ENCODE measurements around the gene NRF1.

The NRF1 gene

GRCh38 chr7:129750091-129750490, 138.6 kb downstream of the NRF1 start:
- H3K9ac ChIP-seq (ENCODE audit: low read length) = no peak overlapping the region
- peaks cover 2% of the 10 kb centered on the region for H3K36me3 ChIP-seq (ENCODE audit: control insufficient read depth, low read depth, low read length)

GRCh38 chr7:129750501-129750900, 139.0 kb downstream of the NRF1 start:
- Histone ChIP-seq H3K4me3 (ENCODE audit: low read length) (no peak overlapping the region), H3K9me3 (ENCODE audit: control insufficient read depth, low read depth, low read length) (no peaks in the 10 kb centered on the region), H3K9ac (ENCODE audit: low read length) (no peak overlapping the region), H3K27me3 (ENCODE audit: control insufficient read depth, insufficient read depth, low read length) (no peaks in the 10 kb centered on the region), H3K4me1 (ENCODE audit: control insufficient read depth, low read depth, low read length) (no peaks in the 10 kb centered on the region), H3K36me3 (ENCODE audit: control insufficient read depth, low read depth, low read length) (peaks cover 2% of the 10 kb centered on the region), H3K27ac (ENCODE audit: low read length) (no peak overlapping the region)

More at GRCh38 chr7:129750091-129750490, 138.6 kb downstream of the NRF1 start:
- H3K4me3 ChIP-seq (ENCODE audit: low read length) = no peak overlapping the region
- no peaks in the 10 kb centered on the region for H3K9me3 ChIP-seq (ENCODE audit: control insufficient read depth, low read depth, low read length)
- H3K27ac ChIP-seq (ENCODE audit: low read length) = no peak overlapping the region
- H3K27me3 ChIP-seq (ENCODE audit: control insufficient read depth, insufficient read depth, low read length) = no peaks in the 10 kb centered on the region
- no peaks in the 10 kb centered on the region for H3K4me1 ChIP-seq (ENCODE audit: control insufficient read depth, low read depth, low read length)

- H3K27ac ChIP-seq (ENCODE audit: low read length) = no peak overlapping the region
- peaks cover 6% of the 10 kb centered on the region for H3K36me3 ChIP-seq (ENCODE audit: control insufficient read depth, low read depth, low read length)
- no peak overlapping the region for H3K4me3 ChIP-seq (ENCODE audit: low read length)
- no peak overlapping the region for H3K9ac ChIP-seq (ENCODE audit: low read length)
- no peaks in the 10 kb centered on the region for H3K27me3 ChIP-seq (ENCODE audit: control insufficient read depth, insufficient read depth, low read length)
- no peaks in the 10 kb centered on the region for H3K9me3 ChIP-seq (ENCODE audit: control insufficient read depth, low read depth, low read length)
- no peaks in the 10 kb centered on the region for H3K4me1 ChIP-seq (ENCODE audit: control insufficient read depth, low read depth, low read length)
Observed at GRCh38 chr7:129751916-129752315, 140.4 kb downstream of the NRF1 start.

- H3K36me3 ChIP-seq (ENCODE audit: control insufficient read depth, low read depth, low read length) = peaks cover 4% of the 10 kb centered on the region
Observed at GRCh38 chr7:129752760-129753159, 141.2 kb downstream of the NRF1 start.

GRCh38 chr7:129754406-129754805, 142.9 kb downstream of the NRF1 start:
- no peak overlapping the region for H3K27ac ChIP-seq (ENCODE audit: low read length)
- H3K27me3 ChIP-seq (ENCODE audit: control insufficient read depth, insufficient read depth, low read length) = no peaks in the 10 kb centered on the region
- H3K9me3 ChIP-seq (ENCODE audit: control insufficient read depth, low read depth, low read length) = no peaks in the 10 kb centered on the region
- no peak overlapping the region for H3K9ac ChIP-seq (ENCODE audit: low read length)
- no peak overlapping the region for H3K4me3 ChIP-seq (ENCODE audit: low read length)
- H3K4me1 ChIP-seq (ENCODE audit: control insufficient read depth, low read depth, low read length) = no peaks in the 10 kb centered on the region
- peaks cover 4% of the 10 kb centered on the region for H3K36me3 ChIP-seq (ENCODE audit: control insufficient read depth, low read depth, low read length)

More at GRCh38 chr7:129752760-129753159, 141.2 kb downstream of the NRF1 start:
- Histone ChIP-seq H3K9ac (ENCODE audit: low read length) (no peak overlapping the region), H3K9me3 (ENCODE audit: control insufficient read depth, low read depth, low read length) (no peaks in the 10 kb centered on the region), H3K4me3 (ENCODE audit: low read length) (no peak overlapping the region), H3K27ac (ENCODE audit: low read length) (no peak overlapping the region), H3K4me1 (ENCODE audit: control insufficient read depth, low read depth, low read length) (no peaks in the 10 kb centered on the region), H3K27me3 (ENCODE audit: control insufficient read depth, insufficient read depth, low read length) (no peaks in the 10 kb centered on the region)

- Histone ChIP-seq H3K4me1 (ENCODE audit: control insufficient read depth, low read depth, low read length) (no peaks in the 10 kb centered on the region), H3K27me3 (ENCODE audit: control insufficient read depth, insufficient read depth, low read length) (no peaks in the 10 kb centered on the region), H3K9ac (ENCODE audit: low read length) (no peak overlapping the region), H3K4me3 (ENCODE audit: low read length) (no peak overlapping the region), H3K36me3 (ENCODE audit: control insufficient read depth, low read depth, low read length) (peaks cover 4% of the 10 kb centered on the region), H3K27ac (ENCODE audit: low read length) (no peak overlapping the region), H3K9me3 (ENCODE audit: control insufficient read depth, low read depth, low read length) (no peaks in the 10 kb centered on the region)
Observed at GRCh38 chr7:129757991-129758390, 146.5 kb downstream of the NRF1 start.

DNA sequence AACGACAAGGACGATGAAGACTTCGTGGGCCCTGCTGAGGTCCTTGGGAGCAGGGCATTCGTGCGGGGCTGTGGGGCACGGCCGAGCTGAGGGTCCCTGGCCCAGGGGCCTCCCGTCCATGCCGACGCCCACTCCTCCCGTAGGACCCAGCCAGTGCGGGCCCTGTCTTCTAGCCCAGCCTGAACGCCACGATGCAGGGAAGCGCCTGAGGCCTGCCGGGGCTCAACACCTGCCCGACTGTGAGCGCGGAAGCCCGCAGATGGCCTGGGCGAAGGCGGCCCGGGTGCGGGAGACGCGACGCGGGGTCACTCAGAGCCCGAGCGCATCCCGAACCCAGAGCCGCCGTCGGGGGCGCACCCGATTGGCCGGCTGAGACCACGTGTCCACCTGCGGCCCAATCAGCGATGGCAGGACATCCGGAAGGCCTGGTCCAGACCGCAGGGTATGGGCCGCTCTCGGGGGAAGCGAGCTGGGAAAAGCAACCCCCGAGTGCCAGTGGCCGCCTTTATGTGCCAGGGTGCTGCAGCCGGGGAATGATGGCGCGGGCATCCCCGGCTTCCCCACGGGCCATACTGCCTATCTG, 151.0 kb downstream of the NRF1 start:
- H3K4me1 ChIP-seq (ENCODE audit: control insufficient read depth, low read depth, low read length) = no peaks in the 10 kb centered on the region
- no peak overlapping the region for H3K9ac ChIP-seq (ENCODE audit: low read length)
- no peak overlapping the region for H3K27ac ChIP-seq (ENCODE audit: low read length)
- H3K4me3 ChIP-seq (ENCODE audit: low read length) = no peak overlapping the region
- no peaks in the 10 kb centered on the region for H3K27me3 ChIP-seq (ENCODE audit: control insufficient read depth, insufficient read depth, low read length)
- H3K36me3 ChIP-seq (ENCODE audit: control insufficient read depth, low read depth, low read length) = no peaks in the 10 kb centered on the region
- no peaks in the 10 kb centered on the region for H3K9me3 ChIP-seq (ENCODE audit: control insufficient read depth, low read depth, low read length)

GRCh38 chr7:129764247-129765084, 152.9 kb downstream of the NRF1 start:
- no peaks in the 10 kb centered on the region for H3K4me1 ChIP-seq (ENCODE audit: control insufficient read depth, low read depth, low read length)
- H3K27me3 ChIP-seq (ENCODE audit: control insufficient read depth, insufficient read depth, low read length) = no peaks in the 10 kb centered on the region
- H3K27ac ChIP-seq (ENCODE audit: low read length) = no peak overlapping the region
- no peak overlapping the region for H3K9ac ChIP-seq (ENCODE audit: low read length)
- H3K36me3 ChIP-seq (ENCODE audit: control insufficient read depth, low read depth, low read length) = no peaks in the 10 kb centered on the region
- H3K4me3 ChIP-seq (ENCODE audit: low read length) = no peak overlapping the region
- no peaks in the 10 kb centered on the region for H3K9me3 ChIP-seq (ENCODE audit: control insufficient read depth, low read depth, low read length)

DNA sequence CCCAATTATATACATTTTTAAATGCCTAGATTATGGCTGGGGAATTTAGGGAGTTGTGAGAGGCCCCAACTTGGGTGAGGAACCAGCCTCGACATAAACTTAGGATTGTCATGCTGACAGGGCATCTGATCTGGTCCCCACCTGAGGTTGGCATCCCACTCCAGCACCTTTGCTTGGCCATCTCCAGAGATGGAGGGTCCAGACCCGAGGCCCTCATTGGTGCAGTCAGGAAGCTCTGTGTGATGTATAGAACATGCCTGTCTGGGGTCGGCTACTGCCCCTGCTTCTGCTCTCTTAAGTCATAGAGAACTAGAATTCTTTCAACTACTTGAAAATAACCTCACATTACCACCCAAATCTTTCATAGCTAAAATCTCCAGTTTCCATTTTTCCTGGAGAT, 153.8 kb downstream of the NRF1 start:
- Histone ChIP-seq H3K4me1 (ENCODE audit: control insufficient read depth, low read depth, low read length) (no peaks in the 10 kb centered on the region), H3K36me3 (ENCODE audit: control insufficient read depth, low read depth, low read length) (no peaks in the 10 kb centered on the region), H3K9me3 (ENCODE audit: control insufficient read depth, low read depth, low read length) (no peaks in the 10 kb centered on the region)

GRCh38 chr7:129767120-129768015, 155.8 kb downstream of the NRF1 start:
- Histone ChIP-seq H3K9ac (ENCODE audit: low read length) (no peak overlapping the region), H3K27ac (ENCODE audit: low read length) (no peak overlapping the region), H3K4me1 (ENCODE audit: control insufficient read depth, low read depth, low read length) (peaks cover 5% of the 10 kb centered on the region), H3K4me3 (ENCODE audit: low read length) (no peak overlapping the region), H3K36me3 (ENCODE audit: control insufficient read depth, low read depth, low read length) (no peaks in the 10 kb centered on the region), H3K27me3 (ENCODE audit: control insufficient read depth, insufficient read depth, low read length) (no peaks in the 10 kb centered on the region), H3K9me3 (ENCODE audit: control insufficient read depth, low read depth, low read length) (no peaks in the 10 kb centered on the region)

More for the DNA sequence above, 153.8 kb downstream of the NRF1 start:
- Histone ChIP-seq H3K4me3 (ENCODE audit: low read length) (no peak overlapping the region), H3K27me3 (ENCODE audit: control insufficient read depth, insufficient read depth, low read length) (no peaks in the 10 kb centered on the region), H3K9ac (ENCODE audit: low read length) (no peak overlapping the region), H3K27ac (ENCODE audit: low read length) (no peak overlapping the region)

GRCh38 chr7:129768614-129769399, 157.3 kb downstream of the NRF1 start:
- H3K36me3 ChIP-seq (ENCODE audit: control insufficient read depth, low read depth, low read length) = no peaks in the 10 kb centered on the region
- H3K9ac ChIP-seq (ENCODE audit: low read length) = no peak overlapping the region
- no peak overlapping the region for H3K4me3 ChIP-seq (ENCODE audit: low read length)
- H3K4me1 ChIP-seq (ENCODE audit: control insufficient read depth, low read depth, low read length) = peaks cover 9% of the 10 kb centered on the region
- peaks cover 11% of the 10 kb centered on the region for H3K27me3 ChIP-seq (ENCODE audit: control insufficient read depth, insufficient read depth, low read length)
- H3K27ac ChIP-seq (ENCODE audit: low read length) = no peak overlapping the region
- no peaks in the 10 kb centered on the region for H3K9me3 ChIP-seq (ENCODE audit: control insufficient read depth, low read depth, low read length)

All from iPS-18a (cell line).